Pancreas (tissue), 10 donors: ENCODE results near the gene MKRN2. TPM values are rescaled to one million over a fixed set of nuclear protein-coding genes. Genes with fewer than 3 reads are reported as not detected.

Experiments used
- ATAC-seq, 4 donors: fragments of 200-7000 bp; cut with Tn5 transposase; one replicate each; pipeline versions ENCODE4 v1.8.0 to v1.9.1; 2020; ENCODE audit warnings: mild to moderate bottlenecking in 4 of 4, moderate library complexity in 4 of 4
- DNase-seq, 6 donors: peaks; one replicate each; pipeline ENCODE4 v3.0.0-alpha.2; 2020
- FAIRE-seq: peaks from 2 replicates; lab custom pipeline; 2012; peaks lifted over from hg19 to GRCh38; lab: Jason Lieb, UNC
- H3K27ac ChIP-seq, 4 donors: fragments of 200-600 bp; sonication (generic); 1 replicate in 3 of 4; 2 replicates in 1 of 4; pipeline versions ENCODE4 v1.5.0 to v1.8.0; 2020
- H3K27me3 ChIP-seq, 4 donors: fragments of 200-600 bp; one replicate each; pipeline ENCODE4 v1.8.0; 2021
- H3K36me3 ChIP-seq, 3 donors: fragments of 200-600 bp; sonication (generic) in 1 of 3; one replicate each; pipeline versions ENCODE4 v1.5.0 to v1.8.0; 2020 to 2021
- H3K4me1 ChIP-seq, 3 donors: fragments of 200-600 bp; one replicate each; pipeline ENCODE4 v1.8.0; 2021
- H3K4me3 ChIP-seq, 4 donors: fragments of 200-600 bp; sonication (generic) in 2 of 4; one replicate each; pipeline versions ENCODE4 v1.5.0 to v1.8.0; 2020 to 2021
- H3K9me3 ChIP-seq, 4 donors: fragments of 200-600 bp; one replicate each; pipeline ENCODE4 v1.8.0; 2021
- WGBS, 2 donors: extraction: QIAGEN DNeasy Blood & Tissue Kit; methylation state at CpG; one replicate each; pipeline ENCODE4 v1.1.7; 2013; 5-methylcytosine and 5-hydroxymethylcytosine counted together
- intact Hi-C, 3 donors: fragments of 100-400 bp; cut with DNase I; formaldehyde crosslinking; loops; one replicate each; pipeline versions ENCODE4 v1.11.1 to v1.14.2; 2022
- polyA plus RNA-seq, 2 donors: library from polyadenylated mRNA; stranded (reverse); fragments of 200-250 nt; gene quantifications; one replicate each; pipeline ENCODE4 v1.2.3, GENCODE V29; 2013
- total RNA-seq, 6 donors: library from RNA; stranded (reverse); fragmentation: NEBNext Ultra II Directional in 4 of 6; extraction: Animal tissue kit (Norgen Biotek cat#: 25700) in 4 of 6; gene quantifications; one replicate each; pipeline versions ENCODE4 v1.2.1 to v1.2.4, GENCODE V29; 2021 to 2023
- TF ChIP-seq, protein P1 (sequence below), 4 donors: fragments of 200-600 bp; sonication (generic) in 3 of 4; IDR thresholded peaks; one replicate each; pipeline versions ENCODE4 v1.5.0 to v1.8.0; 2021; ENCODE audit warnings: antibody characterized with exemption in 4 of 4
- donor health status: healthy with polysubstance abuse.
- donor health status: DM: no; HTN: no; CAD: no; lungs with moderate emphysema.
- donor health status: DM: no; HTN: no; CAD: no.
- donor health status: control.
- donor health status: control.
- donor health status: Bipolar disorder and iron deficiency.
- donor health status: DM: yes; HTN: yes; CAD: no.
- donor health status: DM: no; HTN: no; CAD: no.
- donor health status: DM: no; HTN: no; CAD: no.
- donor health status: DM: yes; HTN: yes; CAD: no.

The MKRN2 gene
- total and polyA plus RNA-seq, 8 donors: 8.5 to 17.0 (median 13.2) TPM

DNA sequence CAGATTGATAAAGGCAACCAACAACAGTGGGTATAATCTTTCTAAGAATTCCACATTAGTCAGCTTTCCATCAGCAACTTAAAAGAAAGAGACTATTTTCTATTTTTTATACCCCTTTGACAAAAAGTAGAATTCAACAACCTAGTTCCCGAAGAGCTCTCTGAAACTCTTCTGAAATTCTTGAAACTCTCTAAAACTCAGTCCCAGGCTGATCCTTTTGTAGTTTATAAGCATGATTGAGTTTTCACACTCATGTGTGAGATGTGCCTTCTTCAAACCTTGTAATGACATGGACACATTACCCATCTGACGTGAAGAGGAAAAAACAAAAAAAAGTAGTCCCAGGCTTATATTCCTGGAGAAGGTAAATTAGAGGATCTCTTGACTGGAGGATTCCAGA is 75.6 kb downstream of the MKRN2 start:
- TF ChIP-seq, protein P1, sequence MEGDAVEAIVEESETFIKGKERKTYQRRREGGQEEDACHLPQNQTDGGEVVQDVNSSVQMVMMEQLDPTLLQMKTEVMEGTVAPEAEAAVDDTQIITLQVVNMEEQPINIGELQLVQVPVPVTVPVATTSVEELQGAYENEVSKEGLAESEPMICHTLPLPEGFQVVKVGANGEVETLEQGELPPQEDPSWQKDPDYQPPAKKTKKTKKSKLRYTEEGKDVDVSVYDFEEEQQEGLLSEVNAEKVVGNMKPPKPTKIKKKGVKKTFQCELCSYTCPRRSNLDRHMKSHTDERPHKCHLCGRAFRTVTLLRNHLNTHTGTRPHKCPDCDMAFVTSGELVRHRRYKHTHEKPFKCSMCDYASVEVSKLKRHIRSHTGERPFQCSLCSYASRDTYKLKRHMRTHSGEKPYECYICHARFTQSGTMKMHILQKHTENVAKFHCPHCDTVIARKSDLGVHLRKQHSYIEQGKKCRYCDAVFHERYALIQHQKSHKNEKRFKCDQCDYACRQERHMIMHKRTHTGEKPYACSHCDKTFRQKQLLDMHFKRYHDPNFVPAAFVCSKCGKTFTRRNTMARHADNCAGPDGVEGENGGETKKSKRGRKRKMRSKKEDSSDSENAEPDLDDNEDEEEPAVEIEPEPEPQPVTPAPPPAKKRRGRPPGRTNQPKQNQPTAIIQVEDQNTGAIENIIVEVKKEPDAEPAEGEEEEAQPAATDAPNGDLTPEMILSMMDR (IDR thresholded peaks at IDR 0.05): no peak
- Histone ChIP-seq H3K36me3 (no peaks in the 10 kb centered on the region), H3K27ac (no peak overlapping the region), H3K27me3 (no peaks in the 10 kb centered on the region), H3K9me3 (no peaks in the 10 kb centered on the region), H3K4me1 (peaks cover 12 to 22% (median 15%) of the 10 kb centered on the region in 3 donors), H3K4me3 (no peak overlapping the region)
- DNase-seq (no peak), ATAC-seq (no peak), FAIRE-seq (no peak)
- 82 to 83% methylated on average over 2 of the region's 2 CpGs for WGBS, 2 donors
- intact Hi-C loops: no loop called here

DNA sequence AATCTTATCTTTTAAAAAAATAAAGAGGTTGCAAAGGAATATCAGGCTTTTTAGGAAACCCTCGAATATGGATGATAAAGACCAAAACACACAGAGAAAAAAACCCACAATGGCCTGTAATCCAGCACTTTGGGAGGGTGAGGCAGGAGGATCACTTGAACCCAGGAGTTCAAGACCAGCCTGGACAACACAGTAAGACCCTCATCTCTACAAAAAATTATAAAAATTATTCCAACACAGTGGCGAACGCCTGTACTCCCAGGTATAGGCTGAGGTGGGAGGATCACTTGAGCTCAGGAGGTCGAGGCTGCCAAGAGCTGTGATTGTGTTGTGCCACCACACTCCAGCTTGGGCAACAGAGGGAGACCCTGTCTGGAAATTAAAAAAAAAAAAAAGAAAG is 76.2 kb downstream of the MKRN2 start:
- no peak overlapping the region for H3K4me3 ChIP-seq
- FAIRE-seq (no peak), DNase-seq (no peak), ATAC-seq (no peak)
- H3K9me3 ChIP-seq: no peaks in the 10 kb centered on the region
- TF ChIP-seq, protein P1 (IDR thresholded peaks at IDR 0.05): no peak
- intact Hi-C loops: no loop called here
- 77 to 81% methylated on average over 4 of the region's 4 CpGs for WGBS, 2 donors
- H3K36me3 ChIP-seq: no peaks in the 10 kb centered on the region
- H3K4me1 ChIP-seq: peaks cover 13 to 22% (median 15%) of the 10 kb centered on the region in 3 donors
- H3K27me3 ChIP-seq: no peaks in the 10 kb centered on the region
- no peak overlapping the region for H3K27ac ChIP-seq

Other genes with a start within 250 kb of the MKRN2 start
- gene TSEN2, start 72.6 kb upstream of the MKRN2 start, total RNA-seq: 10 to 100 TPM in 2 of 6 donors, 1 to 10 TPM in 4; 8.7 to 12.8 (median 9.1) TPM
- gene TSEN2, start 72.6 kb upstream of the MKRN2 start, polyA plus RNA-seq: 10 to 100 TPM; 15.3 to 17.0 TPM
- 1 to 10 TPM; 1.5 to 3.9 (median 2.4) TPM for gene MKRN2OS, start 11.6 kb upstream of the MKRN2 start, total RNA-seq
- gene MKRN2OS, start 11.6 kb upstream of the MKRN2 start, polyA plus RNA-seq: 1 to 10 TPM; 1.9 to 3.2 TPM
- gene RAF1, start 107.0 kb downstream of the MKRN2 start, total RNA-seq: 10 to 100 TPM; 33.7 to 46.9 (median 38.1) TPM
- gene RAF1, start 107.0 kb downstream of the MKRN2 start, polyA plus RNA-seq: 10 to 100 TPM; 29.1 to 45.8 TPM
- gene TMEM40, start 202.2 kb downstream of the MKRN2 start, total RNA-seq: not detected
- under 1 TPM in 1 of 2 donors, not detected in 1; 0.38 TPM for gene TMEM40, start 202.2 kb downstream of the MKRN2 start, polyA plus RNA-seq
- 1 to 10 TPM; 1.6 to 3.8 (median 2.9) TPM for gene CAND2, start 239.6 kb downstream of the MKRN2 start, total RNA-seq
- gene CAND2, start 239.6 kb downstream of the MKRN2 start, polyA plus RNA-seq: 1 to 10 TPM; 3.3 to 6.2 TPM